ENCODE data around the gene GALNT18.

Gene GALNT18

DNA sequence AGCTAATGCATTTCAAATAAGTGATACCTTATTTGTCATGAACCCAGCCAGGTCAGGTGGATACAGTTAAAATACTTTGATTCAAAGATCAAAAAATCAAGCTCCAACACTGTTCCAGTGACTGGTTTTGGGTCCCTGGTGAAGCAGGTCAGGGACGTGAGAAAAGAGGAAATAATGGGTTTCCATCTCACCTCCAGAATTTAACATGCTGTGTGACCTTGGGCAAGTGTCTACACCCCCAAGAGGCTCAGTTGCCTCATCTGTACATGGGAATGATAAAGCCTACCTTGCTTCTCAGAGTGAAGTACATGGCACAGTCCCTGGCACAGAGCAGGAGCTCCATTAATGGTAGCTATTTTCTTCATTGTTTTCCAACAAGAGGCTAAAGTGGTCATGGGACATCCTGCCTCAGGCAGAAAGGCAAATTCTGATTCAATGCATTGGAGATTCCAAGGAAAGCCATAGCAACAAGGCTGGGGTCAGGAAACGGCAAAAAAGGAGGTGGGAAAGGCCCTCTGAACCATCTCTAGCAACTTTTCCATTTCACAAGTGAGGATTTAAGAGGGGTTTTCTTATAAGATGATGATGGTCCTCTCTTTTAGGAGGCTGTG, 377.2 kb downstream of the GALNT18 start:
- no peak for DNase-seq (ENCODE audit: low read depth, low spot score)

DNA sequence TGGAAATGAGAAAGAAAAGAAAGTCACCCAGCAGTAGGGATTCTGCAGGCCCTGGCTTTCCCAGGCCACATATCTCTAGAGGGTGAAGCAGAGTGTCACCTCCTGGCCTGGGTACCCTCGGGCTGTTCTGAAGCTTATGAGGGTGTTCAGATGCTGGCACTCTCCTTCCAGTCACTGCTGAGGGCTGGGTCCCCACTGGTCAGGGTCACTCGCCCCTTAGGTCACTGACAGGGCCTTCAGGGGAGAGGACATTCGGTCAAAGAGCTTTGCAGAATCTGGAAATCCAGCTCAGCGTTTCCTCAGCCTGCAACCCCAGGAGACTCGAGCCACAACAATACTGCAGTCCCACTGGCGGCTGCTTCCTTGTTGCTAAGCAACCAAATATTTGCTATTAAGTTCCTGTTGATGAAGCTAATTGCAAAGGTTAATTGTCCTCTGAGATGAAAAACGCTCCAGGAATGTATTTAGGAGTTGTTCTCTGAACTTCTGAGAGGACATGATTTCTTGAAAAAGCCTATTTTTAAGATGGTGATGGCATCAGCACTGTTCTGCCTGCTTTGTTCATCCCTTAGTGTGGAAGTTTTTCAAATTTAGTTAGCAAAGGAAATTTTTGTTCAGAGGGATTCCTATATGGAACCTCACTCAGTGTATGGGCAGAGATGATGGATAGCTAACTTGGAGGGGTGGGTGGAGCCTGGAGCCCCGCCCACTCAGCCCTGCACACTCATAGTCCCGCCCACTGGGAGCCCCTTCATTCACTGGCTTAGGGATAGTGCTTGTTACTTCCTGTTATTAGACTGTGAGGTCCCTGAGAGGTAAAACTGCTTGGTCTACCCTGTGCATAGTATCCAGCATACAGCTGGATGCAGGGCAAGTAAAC, 378.0 kb downstream of the GALNT18 start:
- DNase-seq (ENCODE audit: low read depth, low spot score), result peak; percentile 72

DNA sequence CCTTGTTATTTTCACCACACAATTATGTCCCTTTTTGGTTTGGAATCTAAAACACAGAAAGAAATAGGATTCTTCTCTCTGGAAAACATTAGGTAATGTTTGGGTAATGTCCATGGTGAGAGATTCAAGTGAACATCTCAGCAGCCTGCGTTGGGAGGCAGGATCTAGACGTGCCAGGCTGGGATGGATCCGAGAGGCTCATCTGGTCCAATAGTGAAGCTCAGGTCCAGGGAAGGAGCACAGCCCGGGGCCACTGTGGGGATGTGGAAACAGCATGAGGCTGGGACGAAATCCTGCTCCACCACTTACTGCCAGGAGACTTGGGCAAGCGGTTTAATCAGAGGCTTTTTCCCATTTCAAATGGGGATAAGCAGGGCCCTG, 378.6 kb downstream of the GALNT18 start:
- peak; percentile 10 for DNase-seq (ENCODE audit: low read depth, low spot score)

DNA sequence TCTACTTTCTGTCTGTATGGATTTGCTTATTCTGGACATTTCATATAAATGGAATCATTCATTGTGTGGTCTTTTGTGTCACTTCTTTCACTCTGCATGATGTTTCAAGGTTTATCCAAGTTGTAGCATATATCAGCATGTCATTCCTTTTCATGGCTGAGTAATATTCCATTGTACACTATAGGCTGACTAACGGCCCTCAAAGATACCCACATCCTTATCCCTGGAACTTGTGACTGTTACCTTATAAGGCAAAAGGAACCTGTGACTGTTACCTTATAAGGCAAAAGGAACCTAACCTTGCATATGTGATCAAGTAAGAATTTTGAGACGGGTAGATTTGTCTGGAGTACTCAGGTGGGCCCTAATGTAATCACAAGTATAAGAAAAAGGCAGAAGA, 380.5 kb downstream of the GALNT18 start:
- no peak for DNase-seq (ENCODE audit: low read depth, low spot score)

DNA sequence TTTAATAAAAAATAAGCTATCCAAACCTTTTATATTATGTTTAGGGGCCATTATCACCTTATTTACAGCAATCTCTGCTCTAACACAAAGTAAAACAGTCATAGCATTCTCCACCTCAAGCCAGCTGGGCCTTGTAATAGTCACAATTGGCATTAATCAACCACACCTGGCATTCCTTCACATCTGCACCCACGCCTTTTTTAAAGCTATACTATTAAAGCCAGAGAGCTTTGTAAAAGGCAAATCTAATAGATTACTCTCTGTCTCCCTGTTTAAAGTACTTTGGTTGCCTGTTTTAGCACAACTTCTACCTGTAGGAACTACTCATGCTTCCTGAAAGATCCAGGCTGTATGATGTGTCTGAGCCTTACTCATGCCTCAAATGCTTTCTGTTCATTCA, 381.8 kb downstream of the GALNT18 start:
- DNase-seq (ENCODE audit: low read depth, low spot score), result no peak

DNA sequence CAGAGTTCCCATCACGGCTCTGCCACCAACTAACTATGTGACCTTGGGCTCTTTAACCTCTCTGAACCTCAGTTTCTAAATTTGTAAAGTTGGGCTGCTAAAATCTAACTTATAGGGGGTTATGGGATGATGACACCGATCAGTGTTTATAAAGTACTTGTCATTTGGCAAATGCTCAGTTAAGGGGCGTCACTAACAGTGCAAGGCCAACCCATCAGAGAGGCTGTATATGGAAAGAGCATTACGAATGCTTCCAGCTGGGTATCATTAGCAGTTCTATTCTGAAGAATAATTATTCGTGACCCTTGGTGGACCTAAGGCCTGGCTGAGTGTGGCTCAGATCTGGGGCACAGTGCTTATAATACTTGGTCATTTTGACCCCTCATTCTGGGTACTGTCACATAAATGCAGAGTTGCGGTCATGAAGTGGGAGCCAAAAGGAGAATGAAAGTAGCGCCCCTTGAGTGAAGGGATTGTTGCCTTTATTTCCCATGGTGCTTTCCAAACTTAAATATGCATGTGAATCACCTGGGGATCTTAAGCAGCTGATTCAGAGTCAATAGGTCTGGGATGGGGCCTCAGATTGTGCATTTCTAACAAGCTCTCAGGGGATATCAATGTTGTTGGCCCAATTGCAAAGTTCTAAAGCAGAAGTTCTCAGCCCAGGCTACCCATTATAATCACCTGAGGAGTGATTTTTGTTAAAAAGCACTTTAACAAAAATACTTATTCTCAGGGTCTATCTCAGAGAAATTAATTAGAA, 384.6 kb downstream of the GALNT18 start:
- DNase-seq (ENCODE audit: low read depth, low spot score), result no peak

DNA sequence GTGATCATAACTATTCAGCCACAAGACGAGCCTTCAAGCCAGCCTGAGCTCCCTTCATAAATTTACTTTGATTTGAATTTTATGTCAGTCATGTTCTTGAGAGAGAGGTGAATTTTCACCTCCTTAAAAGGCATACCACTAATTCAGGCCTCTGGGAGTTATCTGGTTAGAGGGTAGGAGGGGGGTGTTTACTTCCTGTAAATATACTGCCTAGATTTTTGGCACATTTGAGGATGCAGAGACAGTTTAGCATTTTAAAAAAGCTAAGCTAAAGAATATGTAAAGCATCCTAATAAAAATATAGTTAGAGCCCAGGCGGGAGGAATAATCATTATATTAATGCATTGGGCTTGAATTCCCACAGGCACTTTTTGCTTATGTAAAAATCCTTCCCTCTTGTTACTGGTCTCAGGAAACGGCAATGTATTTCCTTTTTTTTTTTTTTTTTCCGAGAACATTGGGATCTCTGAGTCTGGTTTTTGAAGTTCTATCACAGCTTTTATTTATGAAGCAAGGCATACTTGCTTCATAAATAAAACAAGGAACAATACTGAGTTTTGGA, 385.2 kb downstream of the GALNT18 start:
- no peak for DNase-seq (ENCODE audit: low read depth, low spot score)

DNA sequence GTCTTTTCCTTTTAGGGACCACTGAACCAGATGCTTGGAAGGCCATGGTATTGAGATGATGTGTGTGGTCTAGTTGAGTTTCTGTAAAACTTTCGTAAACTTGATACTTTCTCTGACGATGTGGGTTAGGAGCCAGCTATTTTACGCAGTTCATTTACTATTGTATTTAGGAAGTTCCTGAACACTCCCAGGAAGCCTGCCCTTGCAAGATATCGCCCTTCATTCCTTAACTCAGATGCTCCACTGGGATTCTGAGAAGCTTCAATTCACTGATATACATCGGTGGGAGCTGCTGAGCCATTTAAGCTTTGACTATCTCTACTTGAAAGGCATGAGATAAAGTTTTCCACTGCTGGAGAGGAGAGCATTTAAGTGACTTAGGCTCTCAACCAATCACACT, 390.0 kb downstream of the GALNT18 start:
- no peak for DNase-seq (ENCODE audit: low read depth, low spot score)

DNA sequence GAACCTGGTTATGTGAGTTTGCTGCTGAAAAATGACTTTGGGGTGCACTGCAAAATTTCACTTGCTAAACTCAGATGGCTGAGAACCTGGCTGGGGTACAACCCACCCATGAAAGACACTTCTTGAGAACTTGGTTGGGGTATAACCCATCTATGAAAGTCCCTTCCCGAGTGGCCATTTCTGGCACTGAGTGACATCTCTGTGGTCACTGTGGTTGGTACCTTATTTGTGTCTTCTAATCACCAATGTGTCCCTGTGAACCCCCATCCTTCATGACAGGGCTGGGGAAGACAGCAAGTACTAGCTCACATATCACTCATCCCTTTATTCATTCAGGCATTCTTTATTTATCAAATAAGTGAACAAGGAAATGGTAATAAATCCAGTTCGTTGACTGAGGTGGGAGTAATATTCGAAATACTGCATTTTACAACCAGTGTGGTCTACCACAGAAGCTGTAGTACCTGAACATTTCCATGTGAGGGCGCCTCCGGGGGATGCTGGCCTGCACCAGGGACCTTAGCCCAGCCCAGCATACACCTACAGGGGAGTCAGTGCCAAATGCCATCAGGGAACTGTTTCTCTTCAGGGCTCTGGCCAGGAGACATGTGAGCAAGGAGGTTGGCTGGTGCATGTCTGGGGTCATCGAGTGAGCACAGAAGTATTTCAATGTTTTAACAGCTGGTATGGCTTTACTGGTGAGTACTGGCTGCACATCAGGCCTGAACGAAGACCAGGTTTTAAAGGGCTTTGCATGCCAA, 390.8 kb downstream of the GALNT18 start:
- no peak for DNase-seq (ENCODE audit: low read depth, low spot score)

DNA sequence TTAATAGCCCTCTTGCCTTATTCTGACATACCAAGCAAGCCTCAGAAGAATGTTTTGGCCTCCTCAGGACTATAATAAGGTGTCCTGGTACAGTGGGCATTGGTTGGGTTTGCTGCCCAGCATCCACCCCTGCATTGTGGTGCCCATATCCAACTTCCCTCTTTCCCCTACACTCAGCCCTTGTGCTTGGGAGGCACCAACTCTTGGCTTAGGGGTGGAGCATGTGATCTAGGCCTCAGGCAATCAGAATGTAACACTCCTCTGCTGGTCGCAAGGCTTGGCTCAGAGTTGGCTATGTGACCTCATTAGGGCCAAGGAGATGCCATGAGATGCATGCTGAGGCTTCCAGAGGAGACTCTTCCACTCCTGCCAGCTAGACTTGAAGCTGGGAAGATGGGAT, 391.7 kb downstream of the GALNT18 start:
- DNase-seq (ENCODE audit: low read depth, low spot score), result no peak

DNA sequence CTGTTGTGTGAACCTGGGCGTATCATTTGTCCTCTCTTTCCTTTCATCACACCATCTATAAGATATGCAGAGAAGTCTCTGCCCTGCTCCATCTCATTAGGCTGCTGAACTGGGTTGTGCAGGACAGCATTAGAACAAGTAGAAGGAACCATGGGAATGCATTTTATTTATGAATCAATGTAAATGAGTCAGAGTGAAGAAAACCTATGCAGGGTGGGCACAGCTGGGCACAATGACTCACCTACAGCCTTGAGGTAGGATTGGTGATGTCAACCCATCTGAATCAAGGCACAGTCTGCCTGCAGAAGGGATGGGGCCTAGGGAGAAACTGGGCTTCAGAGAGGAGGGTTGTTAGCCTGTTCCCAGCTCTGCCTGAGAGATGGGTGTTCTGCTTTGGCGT, 392.2 kb downstream of the GALNT18 start:
- DNase-seq (ENCODE audit: low read depth, low spot score), result peak; percentile 33

DNA sequence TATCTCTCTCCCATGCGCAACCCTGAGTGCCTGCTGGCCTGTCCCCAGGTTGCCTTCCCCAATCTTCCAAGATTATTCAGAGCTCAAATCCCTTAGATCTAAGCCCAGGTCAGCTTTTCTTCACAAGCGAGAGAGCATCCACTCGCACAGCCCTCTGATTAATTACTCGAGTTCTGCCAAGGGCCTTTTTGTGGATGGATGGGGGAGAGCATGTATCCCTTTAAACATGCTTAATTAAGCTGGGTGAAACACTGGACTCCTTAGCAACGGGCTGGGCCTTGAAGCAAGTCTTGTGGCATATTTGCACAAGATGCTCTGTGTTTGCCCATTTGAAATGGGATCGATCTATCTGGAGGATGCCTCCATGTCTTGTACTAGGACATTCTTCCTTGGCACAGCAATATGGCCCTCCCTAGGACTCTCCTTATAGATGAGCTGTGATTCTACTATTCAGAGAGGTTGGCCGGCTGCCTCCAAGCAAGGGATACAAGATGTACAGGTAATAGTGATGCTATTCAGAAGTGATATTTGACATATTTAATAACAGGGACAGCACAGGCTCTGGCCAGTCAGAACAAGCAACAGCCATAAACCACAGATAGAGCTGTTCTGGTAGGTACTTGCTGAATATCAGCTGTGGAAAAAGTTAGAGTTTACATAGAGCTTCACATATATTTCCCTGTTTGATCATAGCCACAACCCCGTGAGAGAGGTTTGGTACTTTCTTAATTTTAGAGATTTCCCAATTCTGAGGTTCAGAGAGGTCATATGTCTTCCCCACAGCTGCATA, 394.3 kb downstream of the GALNT18 start:
- DNase-seq (ENCODE audit: low read depth, low spot score), result no peak
